GM12878 (cell line): ENCODE data around the gene RAI14. TPM values are rescaled to one million over a fixed set of nuclear protein-coding genes. Genes with fewer than 3 reads are reported as not detected.

Experiments used
- ATAC-seq: fragments of 200-7000 bp; cut with Tn5 transposase; 3 replicates; pipeline ENCODE4 v1.9.1; 2020; ENCODE audit warnings: mild to moderate bottlenecking, moderate library complexity
- BruUV-seq: library from RNA; stranded (reverse); fragments of 400-500 nt; replicated peaks from 2 replicates; lab custom pipeline; 2021; lab: Mats Ljungman, UMichigan
- CTCF ChIA-PET: fragments of 300-600 bp; sonication (Branson Sonifier 250); formaldehyde crosslinking; extraction: SDS; loops from one replicate; lab custom pipeline; 2021; ENCODE audit warnings: inconsistent platforms; lab: Yijun Ruan, JAX
- POLR2A ChIA-PET: fragments of 350-600 bp; formaldehyde crosslinking; extraction: SDS; loops from one replicate; lab custom pipeline; 2021; ENCODE audit warnings: inconsistent platforms; lab: Charles Lee
- RAD21 ChIA-PET: fragments of 300-600 bp; sonication (Branson Sonifier 250); formaldehyde crosslinking; loops from one replicate; lab custom pipeline; 2023; ENCODE audit warnings: antibody characterized with exemption; ENCODE audit not compliant: unreplicated experiment; lab: Charles Lee
- SMC1A ChIA-PET: fragments of 300-600 bp; sonication (Branson Sonifier 250); formaldehyde crosslinking; loops from one replicate; lab custom pipeline; 2023; ENCODE audit not compliant: unreplicated experiment, uncharacterized antibody; lab: Charles Lee
- DNase-seq: peaks from one replicate; pipeline ENCODE4 v3.0.0-alpha.2; 2011; ENCODE audit warnings: low read depth, low spot score
- FAIRE-seq: peaks from 3 replicates; lab custom pipeline; 2011; peaks lifted over from hg19 to GRCh38; lab: Jason Lieb, UNC
- H2AFZ ChIP-seq: 2 replicates; pipeline ENCODE4 v1.6.0; 2011; ENCODE audit warnings: low read depth, low read length, control low read depth; ENCODE audit not compliant: control insufficient read depth
- H3K27ac ChIP-seq: 2 replicates; pipeline ENCODE4 v1.5.1; 2011; ENCODE audit warnings: control low read depth; ENCODE audit not compliant: control insufficient read depth, insufficient read depth
- H3K27me3 ChIP-seq, 2 experiments: replicated peaks in 1 of 2; 2 replicates each; pipeline versions ENCODE4 v1.6.0 to v1.6.1; 2011; ENCODE audit warnings: low read length in 1 of 2; ENCODE audit not compliant: control insufficient read depth in 2 of 2, insufficient read depth in 2 of 2
- H3K36me3 ChIP-seq, 2 experiments: 2 replicates each; pipeline ENCODE4 v1.5.1; 2011; ENCODE audit warnings: low read length in 1 of 2; ENCODE audit not compliant: control insufficient read depth in 2 of 2, insufficient read depth in 2 of 2
- H3K4me1 ChIP-seq: 2 replicates; pipeline ENCODE4 v1.6.1; 2011; ENCODE audit warnings: mild to moderate bottlenecking, low read length, moderate library complexity, mixed read lengths; ENCODE audit not compliant: control insufficient read depth, insufficient read depth
- H3K4me2 ChIP-seq: 2 replicates; pipeline ENCODE4 v1.6.0; 2011; ENCODE audit warnings: control low read depth; ENCODE audit not compliant: control insufficient read depth, insufficient read depth
- H3K4me3 ChIP-seq: fragments of 200-600 bp; sonication (generic); 2 replicates; pipeline ENCODE4 v1.5.1; 2016
- H3K79me2 ChIP-seq: 2 replicates; pipeline ENCODE4 v1.6.0; 2011; ENCODE audit warnings: low read length; ENCODE audit not compliant: control insufficient read depth, insufficient read depth
- H3K9ac ChIP-seq: 2 replicates; pipeline ENCODE4 v1.8.0; 2011; ENCODE audit warnings: low read length, control low read depth, mixed read lengths; ENCODE audit not compliant: control insufficient read depth, insufficient read depth
- H3K9me3 ChIP-seq: replicated peaks from 3 replicates; pipeline ENCODE4 v1.5.1; 2011; ENCODE audit warnings: mild to moderate bottlenecking, low read length; ENCODE audit not compliant: control insufficient read depth, insufficient read depth
- H4K20me1 ChIP-seq: 2 replicates; pipeline ENCODE4 v1.6.0; 2011; ENCODE audit not compliant: control insufficient read depth, insufficient read depth
- BMI1 ChIP-seq: fragments of 450-650 bp; IDR thresholded peaks from 2 replicates; pipeline ENCODE4 v1.6.1; 2016; ENCODE audit warnings: mild to moderate bottlenecking, moderate library complexity, borderline replicate concordance
- NR2F1 ChIP-seq: fragments of 450-650 bp; conservative IDR thresholded peaks from 2 replicates; pipeline ENCODE4 v1.6.1; 2017; ENCODE audit warnings: mild to moderate bottlenecking
- RCOR1 ChIP-seq: conservative IDR thresholded peaks from 2 replicates; pipeline ENCODE4 v1.6.1; 2012; ENCODE audit warnings: low read depth, low read length, improper control_type of control experiment
- TAF1 ChIP-seq: IDR thresholded peaks from 2 replicates; pipeline ENCODE4 v1.6.1; 2011; ENCODE audit warnings: mild to moderate bottlenecking, low read depth, low read length, borderline replicate concordance
- ZNF384 ChIP-seq: IDR thresholded peaks from 2 replicates; pipeline ENCODE4 v1.6.1; 2012; ENCODE audit warnings: low read depth, mild to moderate bottlenecking, low read length, improper control_type of control experiment, borderline replicate concordance
- WGBS: methylation state at CpG from one replicate; pipeline ENCODE4 v1.1.6; 2016; ENCODE audit warnings: low lambda C conversion rate; ENCODE audit not compliant: insufficient replicate concordance, insufficient coverage; ENCODE audit errors: missing lambda C conversion rate; 5-methylcytosine and 5-hydroxymethylcytosine counted together
- in situ Hi-C: fragments of 300-500 bp; cut with MboI; formaldehyde crosslinking; loops from 9 replicates; pipeline ENCODE4 v1.14.3; 2018; ENCODE audit warnings: mixed read lengths
- intact Hi-C: fragments of 100-400 bp; cut with micrococcal nuclease; formaldehyde crosslinking; loops from one replicate; pipeline ENCODE4 v1.14.2; 2022; ENCODE audit not compliant: unreplicated experiment
- polyA plus RNA-seq, 11 experiments: library from polyadenylated mRNA; depleted of rRNA in 4 of 11; unstranded in 6 of 11; stranded (reverse) in 5 of 11; fragments of >200 nt; fragmentation: Nextera tagmentation in 4 of 11; fragmentation: Illumina TruSeq in 1 of 11; extraction: Ambion mirVana in 4 of 11; extraction: Trizol in 1 of 11; gene quantifications; 1 replicate in 1 of 11; 2 replicates in 10 of 11; pipeline versions ENCODE4 v1.2.1 to v1.2.3, GENCODE V29; 2011 to 2016; ENCODE audit warnings: inconsistent platforms in 2 of 11, missing spikeins in 2 of 11, low read depth in 1 of 11
- total RNA-seq, 4 experiments: library from RNA; depleted of rRNA in 3 of 4; stranded (reverse); fragments of >200 nt in 3 of 4; fragmentation: Illumina TruSeq in 1 of 4; extraction: Trizol in 1 of 4; gene quantifications; 2 replicates each; pipeline versions ENCODE4 v1.2.1 to v1.2.3, GENCODE V29; 2013 to 2021
- TF ChIP-seq, protein P1 (sequence below): fragments of 450-650 bp; IDR thresholded peaks from 2 replicates; pipeline ENCODE4 v1.6.1; 2016; ENCODE audit warnings: mild to moderate bottlenecking, moderate library complexity, borderline replicate concordance
- TF ChIP-seq, protein P2 (sequence below): IDR thresholded peaks from 2 replicates; pipeline ENCODE4 v1.6.1; 2012; ENCODE audit warnings: low read depth, low read length, improper control_type of control experiment
- TF ChIP-seq, protein P3 (sequence below): IDR thresholded peaks from 2 replicates; pipeline ENCODE4 v1.6.1; 2012; ENCODE audit warnings: low read depth, low read length, improper control_type of control experiment
- TF ChIP-seq, protein P4 (sequence below): fragments of 150-350 bp; IDR thresholded peaks from 2 replicates; pipeline ENCODE4 v1.6.1; 2014; ENCODE audit warnings: mild to moderate bottlenecking, low read depth, low read length

The RAI14 gene
- total and polyA plus RNA-seq, 10 of the 15 experiments (the other 5 are each of a cell fraction or from before 2014, with no cell fraction given) = 0.18 to 4.6 (median 1.9) TPM

DNA sequence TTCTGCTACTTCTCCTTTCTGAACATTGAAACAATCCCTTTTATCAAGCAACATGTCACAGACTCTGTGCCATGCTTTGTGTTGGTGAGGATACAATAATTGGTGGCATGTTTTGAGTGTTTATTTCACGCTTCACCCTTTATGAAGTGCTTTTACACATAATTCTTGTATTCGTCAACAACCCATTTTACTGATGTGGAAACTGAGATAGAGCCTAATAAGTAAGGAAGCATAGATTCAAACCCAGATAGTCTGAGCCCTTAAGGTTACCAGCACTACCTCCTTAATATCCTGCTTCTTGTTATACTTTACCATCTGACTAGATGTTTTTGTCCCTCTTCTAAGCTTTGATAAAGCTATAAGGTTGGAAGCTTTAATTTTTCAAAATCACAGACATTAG is 133.5 kb downstream of the RAI14 start:
- POLR2A ChIA-PET = no interaction called here
- in situ Hi-C loops = no loop called here
- WGBS = 49% methylated on average over 2 of the region's 2 CpGs

DNA sequence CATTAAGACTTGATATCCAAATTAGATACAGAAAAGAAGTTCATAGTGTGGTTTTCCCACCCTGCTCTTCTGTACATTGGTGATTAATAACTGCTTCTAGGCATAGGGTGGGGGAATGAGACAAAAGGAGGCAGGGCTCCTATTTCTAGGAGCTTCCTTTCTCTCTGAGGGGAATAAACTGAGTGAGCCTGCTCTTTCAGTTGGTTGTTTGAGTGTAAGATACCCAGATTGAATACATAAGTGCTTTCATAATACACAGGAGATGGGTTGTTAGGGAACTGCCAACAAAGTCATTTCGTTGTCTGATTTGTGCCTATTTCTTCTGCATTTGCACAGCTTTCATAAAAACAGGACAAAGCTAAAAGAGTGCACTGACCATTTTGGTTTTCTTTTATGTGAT is 133.9 kb downstream of the RAI14 start:
- Histone ChIP-seq H4K20me1 (no peaks in the 10 kb centered on the region), H3K79me2 (no peaks in the 10 kb centered on the region), H3K27ac (no peak overlapping the region), H3K27me3 (no peaks in the 10 kb centered on the region; a peak in 1 of 4 replicates), H3K4me1 (no peaks in the 10 kb centered on the region), H3K36me3 (no peaks in the 10 kb centered on the region), H3K9me3 (no peaks in the 10 kb centered on the region), H3K9ac (no peak overlapping the region), H3K4me2 (no peak overlapping the region), H2AFZ (no peak overlapping the region), H3K4me3 (no peak overlapping the region)
- in situ Hi-C loops = no loop called here
- ChIA-PET POLR2A (no interaction called here), SMC1A (interaction anchor here (0.8 kb wide), 1 partner anchor 29 kb away, joined by 3 read pairs; no protein-coding TSS in a partner anchor), CTCF (no interaction called here), RAD21 (no interaction called here)
- FAIRE-seq = no peak
- 0% methylated on average over 1 of the region's 1 CpG for WGBS
- no peak for DNase-seq
- ATAC-seq = no peak
- intact Hi-C loops = no loop called here
- BruUV-seq = no TSS peak
- TF ChIP-seq TAF1 = no peak
- TF ChIP-seq, protein P1, sequence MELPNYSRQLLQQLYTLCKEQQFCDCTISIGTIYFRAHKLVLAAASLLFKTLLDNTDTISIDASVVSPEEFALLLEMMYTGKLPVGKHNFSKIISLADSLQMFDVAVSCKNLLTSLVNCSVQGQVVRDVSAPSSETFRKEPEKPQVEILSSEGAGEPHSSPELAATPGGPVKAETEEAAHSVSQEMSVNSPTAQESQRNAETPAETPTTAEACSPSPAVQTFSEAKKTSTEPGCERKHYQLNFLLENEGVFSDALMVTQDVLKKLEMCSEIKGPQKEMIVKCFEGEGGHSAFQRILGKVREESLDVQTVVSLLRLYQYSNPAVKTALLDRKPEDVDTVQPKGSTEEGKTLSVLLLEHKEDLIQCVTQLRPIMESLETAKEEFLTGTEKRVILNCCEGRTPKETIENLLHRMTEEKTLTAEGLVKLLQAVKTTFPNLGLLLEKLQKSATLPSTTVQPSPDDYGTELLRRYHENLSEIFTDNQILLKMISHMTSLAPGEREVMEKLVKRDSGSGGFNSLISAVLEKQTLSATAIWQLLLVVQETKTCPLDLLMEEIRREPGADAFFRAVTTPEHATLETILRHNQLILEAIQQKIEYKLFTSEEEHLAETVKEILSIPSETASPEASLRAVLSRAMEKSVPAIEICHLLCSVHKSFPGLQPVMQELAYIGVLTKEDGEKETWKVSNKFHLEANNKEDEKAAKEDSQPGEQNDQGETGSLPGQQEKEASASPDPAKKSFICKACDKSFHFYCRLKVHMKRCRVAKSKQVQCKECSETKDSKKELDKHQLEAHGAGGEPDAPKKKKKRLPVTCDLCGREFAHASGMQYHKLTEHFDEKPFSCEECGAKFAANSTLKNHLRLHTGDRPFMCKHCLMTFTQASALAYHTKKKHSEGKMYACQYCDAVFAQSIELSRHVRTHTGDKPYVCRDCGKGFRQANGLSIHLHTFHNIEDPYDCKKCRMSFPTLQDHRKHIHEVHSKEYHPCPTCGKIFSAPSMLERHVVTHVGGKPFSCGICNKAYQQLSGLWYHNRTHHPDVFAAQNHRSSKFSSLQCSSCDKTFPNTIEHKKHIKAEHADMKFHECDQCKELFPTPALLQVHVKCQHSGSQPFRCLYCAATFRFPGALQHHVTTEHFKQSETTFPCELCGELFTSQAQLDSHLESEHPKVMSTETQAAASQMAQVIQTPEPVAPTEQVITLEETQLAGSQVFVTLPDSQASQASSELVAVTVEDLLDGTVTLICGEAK = no peak
- no peak for TF ChIP-seq ZNF384
- TF ChIP-seq, protein P2, sequence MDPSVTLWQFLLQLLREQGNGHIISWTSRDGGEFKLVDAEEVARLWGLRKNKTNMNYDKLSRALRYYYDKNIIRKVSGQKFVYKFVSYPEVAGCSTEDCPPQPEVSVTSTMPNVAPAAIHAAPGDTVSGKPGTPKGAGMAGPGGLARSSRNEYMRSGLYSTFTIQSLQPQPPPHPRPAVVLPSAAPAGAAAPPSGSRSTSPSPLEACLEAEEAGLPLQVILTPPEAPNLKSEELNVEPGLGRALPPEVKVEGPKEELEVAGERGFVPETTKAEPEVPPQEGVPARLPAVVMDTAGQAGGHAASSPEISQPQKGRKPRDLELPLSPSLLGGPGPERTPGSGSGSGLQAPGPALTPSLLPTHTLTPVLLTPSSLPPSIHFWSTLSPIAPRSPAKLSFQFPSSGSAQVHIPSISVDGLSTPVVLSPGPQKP = no peak
- no peak for TF ChIP-seq NR2F1
- no peak for TF ChIP-seq RCOR1
- TF ChIP-seq, protein P3, sequence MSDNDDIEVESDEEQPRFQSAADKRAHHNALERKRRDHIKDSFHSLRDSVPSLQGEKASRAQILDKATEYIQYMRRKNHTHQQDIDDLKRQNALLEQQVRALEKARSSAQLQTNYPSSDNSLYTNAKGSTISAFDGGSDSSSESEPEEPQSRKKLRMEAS = no peak
- TF ChIP-seq BMI1 = no peak

More for the DNA sequence above, 133.5 kb downstream of the RAI14 start:
- SMC1A ChIA-PET = interaction anchor here (0.8 kb wide), 1 partner anchor 29 kb away, joined by 3 read pairs; no protein-coding TSS in a partner anchor
- Histone ChIP-seq H3K36me3 (no peaks in the 10 kb centered on the region), H3K4me1 (no peaks in the 10 kb centered on the region), H3K79me2 (no peaks in the 10 kb centered on the region), H4K20me1 (no peaks in the 10 kb centered on the region), H3K4me2 (no peak overlapping the region), H3K27ac (no peak overlapping the region), H3K9me3 (no peaks in the 10 kb centered on the region), H3K4me3 (no peak overlapping the region), H3K27me3 (no peaks in the 10 kb centered on the region; a peak in 1 of 4 replicates), H3K9ac (no peak overlapping the region), H2AFZ (no peak overlapping the region)
- intact Hi-C loops = no loop called here
- BruUV-seq = no TSS peak
- CTCF ChIA-PET = no interaction called here
- FAIRE-seq (no peak), ATAC-seq (no peak), DNase-seq (no peak)
- RAD21 ChIA-PET = no interaction called here
- TF ChIP-seq, protein P4, sequence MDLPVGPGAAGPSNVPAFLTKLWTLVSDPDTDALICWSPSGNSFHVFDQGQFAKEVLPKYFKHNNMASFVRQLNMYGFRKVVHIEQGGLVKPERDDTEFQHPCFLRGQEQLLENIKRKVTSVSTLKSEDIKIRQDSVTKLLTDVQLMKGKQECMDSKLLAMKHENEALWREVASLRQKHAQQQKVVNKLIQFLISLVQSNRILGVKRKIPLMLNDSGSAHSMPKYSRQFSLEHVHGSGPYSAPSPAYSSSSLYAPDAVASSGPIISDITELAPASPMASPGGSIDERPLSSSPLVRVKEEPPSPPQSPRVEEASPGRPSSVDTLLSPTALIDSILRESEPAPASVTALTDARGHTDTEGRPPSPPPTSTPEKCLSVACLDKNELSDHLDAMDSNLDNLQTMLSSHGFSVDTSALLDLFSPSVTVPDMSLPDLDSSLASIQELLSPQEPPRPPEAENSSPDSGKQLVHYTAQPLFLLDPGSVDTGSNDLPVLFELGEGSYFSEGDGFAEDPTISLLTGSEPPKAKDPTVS = no peak
